Ishikawa (cell line): Measurements from ENCODE around the gene RCAN2.

ENCODE experiments used
- CEBPB ChIP-seq: IDR thresholded peaks from 2 replicates; pipeline ENCODE4 v1.6.1; 2012
- CREB1 ChIP-seq: IDR thresholded peaks from 2 replicates; pipeline ENCODE4 v1.6.1; 2012; ENCODE audit warnings: low read depth
- EGR1 ChIP-seq: IDR thresholded peaks from 2 replicates; pipeline ENCODE4 v1.6.1; 2012
- EP300 ChIP-seq: IDR thresholded peaks from 2 replicates; pipeline ENCODE4 v1.6.1; 2012; ENCODE audit warnings: borderline replicate concordance
- FOXM1 ChIP-seq: IDR thresholded peaks from 2 replicates; pipeline ENCODE4 v1.6.1; 2012; ENCODE audit warnings: low read depth, borderline replicate concordance
- MAX ChIP-seq: IDR thresholded peaks from 2 replicates; pipeline ENCODE4 v1.6.1; 2012
- NFIC ChIP-seq: IDR thresholded peaks from 2 replicates; pipeline ENCODE4 v1.6.1; 2012
- RAD21 ChIP-seq: IDR thresholded peaks from 2 replicates; pipeline ENCODE4 v1.6.1; 2012; ENCODE audit warnings: low read depth
- REST ChIP-seq: IDR thresholded peaks from 2 replicates; pipeline ENCODE4 v1.6.1; 2012; ENCODE audit warnings: low read depth, mild to moderate bottlenecking
- TAF1 ChIP-seq: IDR thresholded peaks from 2 replicates; pipeline ENCODE4 v1.6.1; 2012; ENCODE audit warnings: low read depth, mild to moderate bottlenecking
- TCF12 ChIP-seq: IDR thresholded peaks from 2 replicates; pipeline ENCODE4 v1.6.1; 2012; ENCODE audit warnings: low read depth
- TEAD4 ChIP-seq: IDR thresholded peaks from 2 replicates; pipeline ENCODE4 v1.6.1; 2012
- USF1 ChIP-seq: IDR thresholded peaks from 2 replicates; pipeline ENCODE4 v1.6.1; 2012
- YY1 ChIP-seq: IDR thresholded peaks from 2 replicates; pipeline ENCODE4 v1.6.1; 2012; ENCODE audit warnings: low read depth
- ZBTB7A ChIP-seq: IDR thresholded peaks from 2 replicates; pipeline ENCODE4 v1.6.1; 2012; ENCODE audit warnings: low read depth

Gene RCAN2

GRCh38 chr6:46290421-46291274 is 200.6 kb downstream of the RCAN2 start:
- TF ChIP-seq REST, result no peak

- TF ChIP-seq CEBPB (no peak), MAX (no peak), NFIC (no peak), REST (no peak), TCF12 (no peak), EP300 (no peak), USF1 (no peak), CREB1 (no peak), TEAD4 (no peak), EGR1 (no peak), FOXM1 (no peak)
Measured at GRCh38 chr6:46289898-46290297, 201.4 kb downstream of the RCAN2 start.

GRCh38 chr6:46288835-46289234 is 202.4 kb downstream of the RCAN2 start:
- no peak for TF ChIP-seq USF1
- no peak for TF ChIP-seq CEBPB
- TF ChIP-seq TCF12, result no peak
- no peak for TF ChIP-seq NFIC
- no peak for TF ChIP-seq RAD21
- TF ChIP-seq TEAD4, result no peak
- no peak for TF ChIP-seq FOXM1
- TF ChIP-seq REST, result no peak
- no peak for TF ChIP-seq TAF1
- no peak for TF ChIP-seq ZBTB7A
- no peak for TF ChIP-seq YY1
- no peak for TF ChIP-seq MAX
- no peak for TF ChIP-seq EGR1

GRCh38 chr6:46287681-46288080 is 203.6 kb downstream of the RCAN2 start:
- no peak for TF ChIP-seq CREB1
- TF ChIP-seq USF1, result no peak
- TF ChIP-seq CEBPB, result no peak
- TF ChIP-seq REST, result no peak
- no peak for TF ChIP-seq MAX
- no peak for TF ChIP-seq EP300
- TF ChIP-seq ZBTB7A, result no peak
- no peak for TF ChIP-seq TAF1
- TF ChIP-seq RAD21, result no peak
- TF ChIP-seq NFIC, result no peak
- TF ChIP-seq FOXM1, result no peak
- TF ChIP-seq TCF12, result no peak
- no peak for TF ChIP-seq TEAD4
